Mucosa of descending colon (tissue), 3 donors: ENCODE measurements around the gene ONECUT1. TPM values are rescaled to one million over a fixed set of nuclear protein-coding genes. Genes with fewer than 3 reads are reported as not detected.

Experiments used
- ATAC-seq: fragments of 200-7000 bp; cut with Tn5 transposase; one replicate; pipeline ENCODE4 v1.9.1; 2020; ENCODE audit warnings: mild to moderate bottlenecking, moderate library complexity
- DNase-seq, 3 donors: peaks; one replicate each; pipeline ENCODE4 v3.0.0-alpha.2; 2020
- H3K36me3 ChIP-seq: fragments of 200-600 bp; one replicate; pipeline ENCODE4 v1.8.0; 2021; ENCODE audit warnings: low read depth, mild to moderate bottlenecking
- H3K4me1 ChIP-seq: fragments of 200-600 bp; one replicate; pipeline ENCODE4 v1.8.0; 2021; ENCODE audit warnings: low read depth, mild to moderate bottlenecking
- H3K4me3 ChIP-seq: fragments of 200-600 bp; one replicate; pipeline ENCODE4 v1.8.0; 2021; ENCODE audit warnings: mild to moderate bottlenecking
- H3K9me3 ChIP-seq: fragments of 200-600 bp; one replicate; pipeline ENCODE4 v1.8.0; 2021; ENCODE audit warnings: mild to moderate bottlenecking
- intact Hi-C, 2 donors: fragments of 100-400 bp; cut with DNase I in 1 of 2; cut with micrococcal nuclease in 1 of 2; formaldehyde crosslinking; loops; one replicate each; pipeline versions ENCODE4 v1.11.0 to v1.11.1; 2022; cut with DNase I, micrococcal nuclease
- total RNA-seq, 3 donors: library from RNA; stranded (reverse); fragmentation: NEBNext Ultra II Directional in 2 of 3; extraction: Animal tissue kit (Norgen Biotek cat#: 25700) in 2 of 3; gene quantifications; one replicate each; pipeline versions ENCODE4 v1.2.1 to v1.2.4, GENCODE V29; 2021 to 2023
- TF ChIP-seq, protein P1 (sequence below): fragments of 200-600 bp; IDR thresholded peaks from one replicate; pipeline ENCODE4 v1.8.0; 2022; ENCODE audit warnings: antibody characterized with exemption, mild to moderate bottlenecking
- donor health status: DM: no; HTN: no; CAD: no; lungs with moderate emphysema.
- donor health status: DM: no; HTN: no; CAD: no.
- donor health status: DM: no; HTN: yes; CAD: no.

Gene ONECUT1
- total RNA-seq, 3 donors from 2014 or later = not detected

DNA sequence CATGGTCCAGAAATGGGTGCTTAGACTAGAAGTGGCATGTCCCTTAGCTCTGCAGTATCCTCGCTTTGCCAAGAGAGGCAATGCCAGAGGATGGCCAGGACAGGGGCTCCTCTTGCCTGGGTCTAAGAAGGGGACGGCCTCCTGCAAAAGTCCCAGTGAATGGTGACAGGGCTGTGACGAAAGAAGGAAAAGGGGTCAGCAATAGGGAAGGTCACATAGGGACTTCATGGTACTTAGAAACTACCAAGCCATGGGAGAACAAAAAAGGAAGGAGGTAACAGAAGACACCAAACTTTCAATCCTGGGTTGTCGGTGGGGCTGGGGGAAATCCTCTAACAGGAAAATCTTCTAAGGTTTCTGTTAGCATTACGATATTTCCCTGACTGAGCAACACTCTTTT lies 74.7 kb downstream of the ONECUT1 start:
- no peaks in the 10 kb centered on the region for H3K36me3 ChIP-seq
- no peaks in the 10 kb centered on the region for H3K9me3 ChIP-seq
- no peak for ATAC-seq
- DNase-seq = no peak
- H3K4me3 ChIP-seq = no peak overlapping the region
- TF ChIP-seq, protein P1, sequence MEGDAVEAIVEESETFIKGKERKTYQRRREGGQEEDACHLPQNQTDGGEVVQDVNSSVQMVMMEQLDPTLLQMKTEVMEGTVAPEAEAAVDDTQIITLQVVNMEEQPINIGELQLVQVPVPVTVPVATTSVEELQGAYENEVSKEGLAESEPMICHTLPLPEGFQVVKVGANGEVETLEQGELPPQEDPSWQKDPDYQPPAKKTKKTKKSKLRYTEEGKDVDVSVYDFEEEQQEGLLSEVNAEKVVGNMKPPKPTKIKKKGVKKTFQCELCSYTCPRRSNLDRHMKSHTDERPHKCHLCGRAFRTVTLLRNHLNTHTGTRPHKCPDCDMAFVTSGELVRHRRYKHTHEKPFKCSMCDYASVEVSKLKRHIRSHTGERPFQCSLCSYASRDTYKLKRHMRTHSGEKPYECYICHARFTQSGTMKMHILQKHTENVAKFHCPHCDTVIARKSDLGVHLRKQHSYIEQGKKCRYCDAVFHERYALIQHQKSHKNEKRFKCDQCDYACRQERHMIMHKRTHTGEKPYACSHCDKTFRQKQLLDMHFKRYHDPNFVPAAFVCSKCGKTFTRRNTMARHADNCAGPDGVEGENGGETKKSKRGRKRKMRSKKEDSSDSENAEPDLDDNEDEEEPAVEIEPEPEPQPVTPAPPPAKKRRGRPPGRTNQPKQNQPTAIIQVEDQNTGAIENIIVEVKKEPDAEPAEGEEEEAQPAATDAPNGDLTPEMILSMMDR = no peak
- intact Hi-C loops = no loop called here
- no peaks in the 10 kb centered on the region for H3K4me1 ChIP-seq

DNA sequence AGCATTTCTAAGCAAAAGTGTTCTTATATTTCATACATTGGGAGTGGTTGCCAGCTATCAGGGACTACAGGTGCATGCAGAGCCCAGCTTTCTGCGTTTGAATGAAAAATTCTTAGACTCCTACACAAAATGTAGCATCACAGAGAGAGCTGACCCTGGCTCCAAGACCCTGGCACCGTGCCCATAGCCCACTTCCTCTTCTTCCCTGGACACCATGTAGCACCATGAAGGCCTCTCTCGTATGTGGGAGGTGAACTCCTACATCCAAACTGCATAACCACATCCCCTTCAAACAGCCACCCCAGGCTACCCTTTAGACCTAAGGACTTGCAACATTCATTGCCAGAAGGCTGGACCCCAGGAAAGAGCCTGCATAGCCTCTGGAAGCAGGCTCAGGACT lies 75.2 kb downstream of the ONECUT1 start:
- no peak overlapping the region for H3K4me3 ChIP-seq

DNA sequence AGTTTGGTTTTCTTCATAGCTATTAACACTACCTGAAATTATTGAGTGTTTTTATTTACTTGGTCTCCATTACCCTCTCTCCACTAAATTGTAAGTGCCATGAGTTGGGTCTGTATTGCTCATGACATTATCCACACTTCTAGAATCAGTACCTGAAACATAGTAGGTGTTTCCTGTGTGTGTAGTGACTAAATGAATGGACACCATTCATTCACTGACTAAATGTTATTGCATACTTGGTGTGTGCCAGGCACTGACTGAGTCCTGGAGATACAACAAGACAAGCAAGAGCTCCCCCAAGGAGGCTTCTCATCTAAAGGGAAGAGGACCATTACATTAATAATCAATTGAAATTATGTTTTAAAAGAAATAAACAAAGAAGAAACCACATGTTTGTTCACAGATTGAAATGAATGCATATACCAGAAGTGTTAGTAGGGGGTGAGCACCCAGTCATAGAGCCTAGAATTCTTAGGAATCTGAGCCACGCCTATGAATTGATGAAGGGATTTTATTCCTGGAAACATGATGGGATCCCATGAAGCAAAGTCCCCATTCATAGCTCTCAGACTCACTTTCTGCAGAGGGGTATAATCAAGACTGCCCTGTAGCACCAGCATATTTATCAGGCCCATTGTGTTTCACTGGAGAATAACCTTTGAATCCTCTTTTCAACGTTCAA lies 79.3 kb downstream of the ONECUT1 start:
- Histone ChIP-seq H3K9me3 (no peaks in the 10 kb centered on the region), H3K4me1 (peaks cover 9% of the 10 kb centered on the region), H3K4me3 (no peak overlapping the region), H3K36me3 (no peaks in the 10 kb centered on the region)
- DNase-seq = no peak
- TF ChIP-seq, protein P1 = no peak
- intact Hi-C loops = no loop called here
- no peak for ATAC-seq

More for the DNA sequence above, 75.2 kb downstream of the ONECUT1 start:
- no peaks in the 10 kb centered on the region for H3K36me3 ChIP-seq
- ATAC-seq (no peak), DNase-seq (no peak)
- TF ChIP-seq, protein P1 = no peak
- H3K4me1 ChIP-seq = no peaks in the 10 kb centered on the region
- intact Hi-C loops = no loop called here
- H3K9me3 ChIP-seq = no peaks in the 10 kb centered on the region

DNA sequence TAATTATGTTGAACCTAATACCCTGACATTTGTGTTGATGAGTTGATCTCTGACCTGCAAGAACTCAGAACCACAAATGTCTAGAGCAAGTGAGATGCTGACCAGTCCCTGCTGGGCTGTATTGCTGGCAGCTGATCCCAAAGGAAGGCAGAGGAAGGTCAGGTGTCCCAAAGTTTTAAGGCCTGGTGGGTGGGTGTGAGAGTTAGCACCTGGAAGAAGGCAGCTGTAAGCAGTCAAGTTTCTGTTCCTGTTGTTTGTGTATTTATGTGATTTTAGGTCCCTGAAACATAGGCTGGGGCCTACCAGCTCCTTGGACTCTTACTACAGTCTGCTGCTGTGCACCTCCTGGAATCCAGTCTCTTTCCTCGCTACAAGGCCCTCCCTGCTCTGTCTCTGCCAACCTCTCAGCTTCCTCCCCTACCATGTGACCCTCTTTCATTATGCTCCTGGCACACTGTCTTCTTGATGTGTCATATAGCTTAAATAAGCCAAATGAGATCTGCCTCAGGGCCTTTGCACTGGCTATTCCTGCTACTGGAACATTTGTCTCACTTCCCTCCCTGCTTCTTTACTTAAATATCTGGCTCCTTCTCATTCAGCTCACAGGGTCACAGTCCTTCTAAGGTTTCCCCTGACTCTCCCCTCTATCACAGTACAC lies 80.0 kb downstream of the ONECUT1 start:
- ATAC-seq = peak; percentile 39
- DNase-seq = no peak
- Histone ChIP-seq H3K9me3 (no peaks in the 10 kb centered on the region), H3K36me3 (no peaks in the 10 kb centered on the region), H3K4me3 (no peak overlapping the region), H3K4me1 (peaks cover 9% of the 10 kb centered on the region)
- TF ChIP-seq, protein P1 = no peak
- intact Hi-C loops = no loop called here

DNA sequence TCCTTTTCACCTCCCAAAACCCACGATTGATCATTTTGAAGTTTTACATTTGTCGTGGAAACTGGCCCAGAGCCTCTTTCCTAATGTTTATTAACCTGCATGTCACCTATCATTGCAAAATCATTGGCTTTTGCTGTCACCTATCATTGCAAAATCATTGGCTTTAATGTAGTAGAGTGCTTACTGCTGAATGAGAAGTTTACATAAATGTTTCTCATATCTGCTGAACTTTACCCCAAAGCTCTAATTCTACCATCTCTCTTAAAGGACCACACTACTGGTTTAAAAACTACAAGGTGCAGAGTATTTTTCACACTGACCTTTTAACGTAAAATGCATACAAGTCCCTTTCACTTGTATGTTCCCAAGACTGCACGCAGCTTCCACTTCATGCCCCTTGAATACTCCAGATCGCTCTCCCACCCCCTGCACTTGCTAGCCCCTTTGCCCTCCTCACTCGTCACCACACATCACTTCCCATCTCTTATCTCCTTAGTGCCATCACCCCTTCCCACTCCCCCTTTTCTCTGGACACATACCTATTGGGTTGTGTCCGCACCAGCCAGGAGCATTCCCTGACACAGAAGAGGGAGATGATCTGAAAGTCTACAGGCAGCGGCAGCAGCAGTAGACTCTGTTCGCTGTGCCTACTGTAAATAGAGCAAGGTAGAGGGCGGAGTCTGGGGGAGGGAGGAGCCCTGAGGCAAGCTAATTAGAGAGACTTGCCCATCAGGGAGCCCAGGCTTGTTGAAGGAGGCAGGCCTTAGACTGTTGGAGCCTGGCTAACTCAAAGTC lies 80.8 kb downstream of the ONECUT1 start:
- Histone ChIP-seq H3K4me1 (peaks cover 9% of the 10 kb centered on the region), H3K36me3 (no peaks in the 10 kb centered on the region), H3K9me3 (no peaks in the 10 kb centered on the region), H3K4me3 (no peak overlapping the region)
- ATAC-seq = peak; percentile 99
- DNase-seq = peak; percentile 68 to 87 (median 79)
- TF ChIP-seq, protein P1 = no peak
- intact Hi-C loops = no loop called here

Other genes with a start within 250 kb of the ONECUT1 start
- 100 to 1,000 TPM in 2 of 3 donors, 10 to 100 TPM in 1; 64.5 to 201 (median 108) TPM for gene ARPP19, start 221.3 kb downstream of the ONECUT1 start, total RNA-seq
- gene ATOSA, start 110.9 kb downstream of the ONECUT1 start, total RNA-seq = 10 to 100 TPM; 45.3 to 77.0 (median 53.1) TPM